Karpas-422 (cell line): ENCODE data around the gene BLNK. TPM values are rescaled to one million over a fixed set of nuclear protein-coding genes. Genes with fewer than 3 reads are reported as not detected.

Experiments used
- DNase-seq: peaks from one replicate; pipeline ENCODE4 v3.0.0-alpha.2; 2015
- H2AFZ ChIP-seq: fragments of 200-600 bp; sonication (generic); 2 replicates; pipeline ENCODE4 v1.6.1; 2014; ENCODE audit warnings: antibody characterized with exemption, low read length, mixed read lengths
- H3K27ac ChIP-seq: fragments of 200-600 bp; sonication (generic); 2 replicates; pipeline ENCODE4 v1.5.1; 2014; ENCODE audit warnings: mild to moderate bottlenecking, low read length, moderate library complexity
- H3K27me3 ChIP-seq: fragments of 200-600 bp; sonication (generic); 2 replicates; pipeline ENCODE4 v1.6.1; 2014; ENCODE audit warnings: low read length, mixed read lengths
- H3K36me3 ChIP-seq: fragments of 200-600 bp; sonication (generic); 2 replicates; pipeline ENCODE4 v1.6.1; 2014; ENCODE audit warnings: low read length, mixed read lengths; ENCODE audit not compliant: insufficient read depth
- H3K4me1 ChIP-seq: fragments of 200-600 bp; sonication (generic); 2 replicates; pipeline ENCODE4 v1.6.1; 2014; ENCODE audit warnings: mild to moderate bottlenecking, low read length, mixed read lengths
- H3K4me2 ChIP-seq: fragments of 200-600 bp; sonication (generic); 2 replicates; pipeline ENCODE4 v1.6.1; 2014; ENCODE audit warnings: low read length, low read depth, mild to moderate bottlenecking; ENCODE audit not compliant: poor library complexity, severe bottlenecking
- H3K4me3 ChIP-seq: fragments of 200-600 bp; sonication (generic); 2 replicates; pipeline ENCODE4 v1.5.1; 2014; ENCODE audit warnings: mild to moderate bottlenecking, antibody characterized with exemption, low read length, mixed read lengths
- H3K79me2 ChIP-seq: fragments of 200-600 bp; sonication (generic); 2 replicates; pipeline ENCODE4 v1.6.1; 2014; ENCODE audit warnings: mild to moderate bottlenecking, low read length, mixed read lengths
- H3K9ac ChIP-seq: fragments of 200-600 bp; sonication (generic); 2 replicates; pipeline ENCODE4 v1.6.0; 2014; ENCODE audit warnings: low read length
- H3K9me2 ChIP-seq: fragments of 200-600 bp; sonication (generic), shearing (Covaris generic); replicated peaks from 2 replicates; pipeline ENCODE4 v1.6.0; 2014; ENCODE audit warnings: mild to moderate bottlenecking, low read length, moderate library complexity; ENCODE audit not compliant: insufficient read depth
- H3K9me3 ChIP-seq: fragments of 300-700, 200-600 bp; sonication (generic); 2 replicates; pipeline ENCODE4 v1.6.1; 2014; ENCODE audit warnings: low read length, mixed read lengths
- H4K20me1 ChIP-seq: fragments of 200-600 bp; sonication (generic); 2 replicates; pipeline ENCODE4 v1.6.1; 2014; ENCODE audit warnings: mild to moderate bottlenecking, antibody characterized with exemption, low read length, low read depth; ENCODE audit not compliant: insufficient read depth
- total RNA-seq: library from RNA; depleted of rRNA; stranded (reverse); fragments of >200 nt; shearing (Covaris generic); gene quantifications from 2 replicates; pipeline ENCODE4 v1.2.3, GENCODE V29; 2014; ENCODE audit warnings: low replicate concordance; rRNA removed

BLNK gene
- total RNA-seq, 1 experiment from 2014 or later: 99.1 TPM

GRCh38 chr10:96170230-96170629 is 101.1 kb downstream of the BLNK start:
- H3K4me1 ChIP-seq: no peaks in the 10 kb centered on the region
- H3K9me2 ChIP-seq: no peaks in the 10 kb centered on the region
- H3K4me3 ChIP-seq: no peak overlapping the region
- H3K4me2 ChIP-seq: no peak overlapping the region
- H3K9ac ChIP-seq: no peak overlapping the region
- H3K27ac ChIP-seq: no peak overlapping the region
- no peaks in the 10 kb centered on the region for H3K27me3 ChIP-seq
- H3K79me2 ChIP-seq: no peaks in the 10 kb centered on the region
- H2AFZ ChIP-seq: no peak overlapping the region
- H3K9me3 ChIP-seq: no peaks in the 10 kb centered on the region
- no peak for DNase-seq
- H3K36me3 ChIP-seq: no peaks in the 10 kb centered on the region
- no peaks in the 10 kb centered on the region for H4K20me1 ChIP-seq

- no peaks in the 10 kb centered on the region for H3K27me3 ChIP-seq
- H3K4me2 ChIP-seq: no peak overlapping the region
- H4K20me1 ChIP-seq: no peaks in the 10 kb centered on the region
- H3K36me3 ChIP-seq: no peaks in the 10 kb centered on the region
- no peaks in the 10 kb centered on the region for H3K9me3 ChIP-seq
- no peak overlapping the region for H3K9ac ChIP-seq
- H3K9me2 ChIP-seq: no peaks in the 10 kb centered on the region
- no peak overlapping the region for H3K27ac ChIP-seq
- no peaks in the 10 kb centered on the region for H3K4me1 ChIP-seq
- no peaks in the 10 kb centered on the region for H3K79me2 ChIP-seq
- no peak for DNase-seq
- no peak overlapping the region for H2AFZ ChIP-seq
- no peak overlapping the region for H3K4me3 ChIP-seq
Measured at GRCh38 chr10:96168546-96168945, 102.8 kb downstream of the BLNK start.

- no peak overlapping the region for H3K27ac ChIP-seq
Measured at GRCh38 chr10:96165726-96166125, 105.6 kb downstream of the BLNK start.

GRCh38 chr10:96153070-96153469 is 118.3 kb downstream of the BLNK start:
- no peaks in the 10 kb centered on the region for H3K27me3 ChIP-seq

More at GRCh38 chr10:96165726-96166125, 105.6 kb downstream of the BLNK start:
- Histone ChIP-seq H4K20me1 (no peaks in the 10 kb centered on the region), H2AFZ (no peak overlapping the region), H3K79me2 (no peaks in the 10 kb centered on the region), H3K4me3 (no peak overlapping the region), H3K4me2 (no peak overlapping the region), H3K4me1 (no peaks in the 10 kb centered on the region), H3K9ac (no peak overlapping the region), H3K36me3 (no peaks in the 10 kb centered on the region), H3K27me3 (no peaks in the 10 kb centered on the region), H3K9me3 (no peaks in the 10 kb centered on the region), H3K9me2 (no peaks in the 10 kb centered on the region)
- DNase-seq: no peak

GRCh38 chr10:96152437-96152836 is 118.9 kb downstream of the BLNK start:
- Histone ChIP-seq H3K27me3 (no peaks in the 10 kb centered on the region), H3K79me2 (no peaks in the 10 kb centered on the region), H3K9me2 (no peaks in the 10 kb centered on the region), H3K4me3 (no peak overlapping the region), H3K9me3 (no peaks in the 10 kb centered on the region), H2AFZ (no peak overlapping the region), H3K9ac (no peak overlapping the region), H3K4me1 (no peaks in the 10 kb centered on the region), H3K27ac (no peak overlapping the region), H3K36me3 (peaks cover 8% of the 10 kb centered on the region), H4K20me1 (no peaks in the 10 kb centered on the region), H3K4me2 (no peak overlapping the region)
- DNase-seq: no peak

More at GRCh38 chr10:96153070-96153469, 118.3 kb downstream of the BLNK start:
- H3K4me2 ChIP-seq: no peak overlapping the region
- H3K79me2 ChIP-seq: no peaks in the 10 kb centered on the region
- no peak overlapping the region for H2AFZ ChIP-seq
- H3K4me1 ChIP-seq: no peaks in the 10 kb centered on the region
- peaks cover 9% of the 10 kb centered on the region for H3K36me3 ChIP-seq
- no peaks in the 10 kb centered on the region for H4K20me1 ChIP-seq
- no peak overlapping the region for H3K4me3 ChIP-seq
- no peak overlapping the region for H3K9ac ChIP-seq
- no peak for DNase-seq
- H3K9me2 ChIP-seq: no peaks in the 10 kb centered on the region
- no peak overlapping the region for H3K27ac ChIP-seq
- H3K9me3 ChIP-seq: no peaks in the 10 kb centered on the region

Other genes with a start within 250 kb of the BLNK start
- 3.4 and 7.4 TPM in 2 replicates for gene CCNJ, start 228.0 kb downstream of the BLNK start, total RNA-seq
- gene ZNF518A, start 141.3 kb downstream of the BLNK start, total RNA-seq: 8.8 and 17.0 TPM in 2 replicates
- not detected in 2 replicates for gene DNTT, start 32.9 kb upstream of the BLNK start, total RNA-seq
- not detected in 2 replicates for gene OPALIN, start 87.4 kb upstream of the BLNK start, total RNA-seq
- gene TLL2, start 242.4 kb upstream of the BLNK start, total RNA-seq: not detected in 2 replicates